NCI-H69 (cell line): ENCODE measurements around the gene CDC42BPG.

Experiments
- DNase-seq: peaks from one replicate; lab custom pipeline; 2025; lab: John Stamatoyannopoulos, UW

CDC42BPG gene

DNA sequence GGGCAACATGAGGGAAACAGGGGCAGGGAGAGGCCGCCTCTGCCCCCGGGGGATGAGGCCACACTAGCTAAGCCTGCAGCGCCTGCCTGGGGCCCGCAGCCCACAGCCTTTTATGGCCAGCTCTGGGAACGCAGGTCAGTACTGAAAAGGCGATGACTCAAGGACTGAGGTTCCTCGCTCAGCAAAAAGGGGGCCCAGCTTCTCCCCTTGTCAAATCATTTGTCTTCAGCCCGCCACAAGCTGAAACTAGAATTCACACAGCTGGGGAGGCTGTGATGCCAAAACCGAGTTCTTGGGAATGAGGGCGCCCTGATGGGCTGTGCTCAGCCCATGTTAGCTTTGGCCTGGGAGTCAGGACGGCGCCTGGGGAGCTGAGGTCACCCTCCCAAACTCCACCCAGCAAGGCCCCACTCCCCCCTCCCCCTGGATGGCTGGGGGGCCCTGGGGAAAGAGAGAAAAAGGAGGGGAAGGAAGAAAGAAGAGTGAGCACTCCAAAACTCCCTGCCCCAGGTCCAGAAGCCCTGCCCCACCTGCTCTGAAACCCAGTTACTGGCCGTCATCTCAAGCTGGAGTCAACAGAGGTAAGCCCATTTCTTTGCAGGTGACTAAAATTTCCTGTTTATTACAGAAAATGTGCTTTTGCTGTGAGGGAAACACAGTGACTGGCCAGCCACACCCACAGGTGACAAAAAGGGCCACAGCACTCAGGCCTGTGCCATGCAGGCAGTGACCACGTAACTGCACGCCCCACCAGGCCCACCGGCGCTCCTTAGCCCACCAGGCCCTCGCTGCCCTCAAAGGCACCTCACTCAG, 20.2 kb upstream of the CDC42BPG start:
- DNase-seq: no peak

DNA sequence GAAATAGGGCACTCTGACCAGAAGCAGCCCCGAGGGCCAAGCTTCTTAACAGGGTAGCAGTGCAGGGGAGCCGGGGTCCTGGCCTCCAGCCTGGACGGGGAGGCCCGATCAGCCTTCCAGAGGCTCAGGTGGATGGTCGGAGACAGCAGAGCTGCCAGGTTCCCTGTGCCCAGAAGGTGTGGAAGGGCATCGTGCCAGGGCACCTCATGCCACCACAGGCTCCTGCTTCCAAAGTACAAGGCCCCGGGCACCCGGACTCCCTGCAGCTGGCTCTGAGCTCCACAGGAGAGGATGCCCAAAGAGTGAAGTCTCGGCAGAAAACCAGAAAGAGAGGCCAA, 19.7 kb upstream of the CDC42BPG start:
- DNase-seq: no peak

DNA sequence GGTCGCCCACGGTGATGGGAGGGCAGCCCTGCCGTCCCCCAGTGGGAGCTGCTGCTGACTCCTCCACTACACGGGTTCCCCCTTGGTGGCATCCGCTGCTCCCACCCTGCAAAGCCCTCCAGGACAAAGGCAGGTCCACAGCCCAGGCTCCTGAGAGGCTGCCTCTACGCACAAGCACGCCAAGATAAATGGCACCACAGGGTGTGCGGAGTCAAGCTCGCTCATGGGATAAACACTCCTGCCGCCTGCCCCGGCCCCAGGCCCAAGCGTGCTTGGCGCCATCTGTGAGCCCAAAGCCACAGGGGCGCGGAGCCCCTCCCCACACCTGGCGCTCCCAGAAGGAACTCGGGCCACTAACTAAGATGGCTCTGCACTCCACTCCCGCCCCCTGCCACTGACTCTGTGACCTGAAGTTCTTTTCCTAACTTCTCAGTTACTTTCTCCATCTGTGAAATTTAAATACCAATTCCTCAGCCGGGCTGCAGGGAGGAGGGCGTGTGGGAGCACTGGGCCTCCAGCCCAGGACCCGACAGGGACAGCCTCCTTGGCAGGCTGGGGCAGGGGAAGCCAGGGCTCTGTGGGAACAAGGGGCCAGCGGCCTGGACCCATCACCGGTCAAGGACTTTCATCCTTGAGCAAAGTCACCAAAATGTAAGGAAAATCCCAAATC, 19.1 kb upstream of the CDC42BPG start:
- peak; percentile 26 for DNase-seq

- DNase-seq: no peak
Measured at GRCh38 chr11:64862987-64863390, 18.5 kb upstream of the CDC42BPG start.

- no peak for DNase-seq
Measured at GRCh38 chr11:64861227-64861975, 16.9 kb upstream of the CDC42BPG start.

- no peak for DNase-seq
Measured at GRCh38 chr11:64859542-64860414, 15.3 kb upstream of the CDC42BPG start.

- no peak for DNase-seq
Measured at GRCh38 chr11:64858467-64859263, 14.2 kb upstream of the CDC42BPG start.

DNA sequence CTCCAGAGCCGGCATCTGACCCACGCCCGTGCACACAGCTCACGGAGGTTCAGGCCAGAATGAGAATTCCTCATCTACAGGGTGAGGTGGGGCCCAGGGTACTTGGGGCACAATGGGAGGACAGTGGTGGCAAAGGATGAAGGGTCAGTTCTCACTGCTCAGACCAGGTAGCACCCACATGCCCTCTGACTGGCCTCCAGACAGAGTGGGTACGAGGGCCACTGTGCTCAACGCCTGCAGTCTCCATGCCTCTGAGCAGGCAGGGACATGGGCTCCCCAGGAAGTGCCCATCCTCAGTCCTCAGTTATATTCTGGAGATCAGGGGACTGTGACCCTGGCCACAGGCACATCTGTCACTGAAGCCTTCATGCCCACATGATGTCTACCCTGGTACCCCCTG, 13.0 kb upstream of the CDC42BPG start:
- no peak for DNase-seq

DNA sequence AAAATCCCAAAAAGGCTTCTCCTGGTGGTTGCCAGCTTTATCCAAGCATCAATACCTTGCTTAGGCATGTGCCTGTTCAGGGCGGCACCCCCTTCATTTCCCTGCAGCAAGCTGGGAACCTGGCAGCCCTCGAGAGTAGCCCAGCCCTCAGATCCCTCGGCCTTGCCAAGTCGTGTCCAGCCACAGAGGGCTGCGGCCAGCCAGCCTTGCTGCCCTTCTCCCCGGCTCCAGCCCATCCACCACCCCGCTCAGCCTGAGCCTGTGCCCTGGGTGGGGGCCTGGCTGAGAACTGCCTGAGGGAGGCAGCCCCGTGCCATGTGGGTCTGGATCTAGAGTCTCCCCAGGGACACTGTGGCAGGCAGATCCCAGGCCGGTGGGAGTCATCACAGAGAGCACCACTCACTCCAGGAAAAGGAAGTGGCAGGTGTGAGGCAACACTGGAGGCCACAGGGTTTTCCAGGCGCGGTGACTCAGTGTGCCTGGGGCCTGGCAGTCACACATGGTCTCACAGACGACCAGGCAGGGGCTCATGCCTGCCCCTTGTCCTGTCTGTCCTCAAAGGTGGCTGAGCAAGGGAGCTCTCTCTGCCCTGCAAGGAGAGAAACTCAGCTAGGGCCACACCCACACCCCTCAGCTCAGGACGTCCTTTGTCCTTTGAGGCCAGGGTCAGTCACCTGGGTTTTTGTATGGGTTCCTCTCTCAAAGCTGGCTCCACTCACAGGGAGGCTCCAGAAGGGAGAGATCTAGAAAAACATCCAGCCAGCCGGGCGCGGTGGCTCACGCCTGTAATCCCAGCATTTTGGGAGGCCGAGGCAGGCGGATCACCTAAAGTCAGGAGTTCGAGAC, 12.2 kb upstream of the CDC42BPG start:
- peak; percentile 17 for DNase-seq

DNA sequence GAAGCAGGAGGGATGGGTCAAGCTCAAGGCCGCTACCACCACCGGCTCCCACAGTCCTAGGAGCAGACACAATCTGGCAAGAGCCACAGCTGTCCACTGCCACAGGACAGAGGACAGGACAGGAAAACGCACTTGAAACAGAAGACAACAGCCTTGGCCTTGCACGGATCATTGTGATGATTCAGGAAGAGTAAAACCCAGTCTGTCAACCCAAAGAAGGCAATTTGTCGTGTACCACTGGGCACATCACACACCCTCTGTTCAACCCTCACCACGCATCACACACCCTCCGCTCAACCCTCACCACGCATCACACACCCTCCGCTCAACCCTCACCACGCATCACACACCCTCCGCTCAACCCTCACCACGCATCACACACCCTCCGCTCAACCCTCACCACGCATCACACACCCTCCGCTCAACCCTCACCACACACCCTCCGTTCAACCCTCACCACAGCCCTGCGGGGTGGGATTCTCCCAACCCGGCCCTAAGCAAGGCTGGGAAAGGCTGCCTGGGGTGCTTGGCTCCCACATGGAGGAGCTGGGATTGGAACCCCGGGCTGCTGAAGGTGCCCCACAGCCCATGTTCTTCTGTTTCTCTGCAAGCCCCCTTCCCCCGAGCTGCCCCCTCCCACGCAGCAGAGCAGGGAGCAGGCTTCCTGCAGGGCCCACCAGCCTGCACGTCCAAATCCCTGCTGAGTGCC, 11.3 kb upstream of the CDC42BPG start:
- no peak for DNase-seq

DNA sequence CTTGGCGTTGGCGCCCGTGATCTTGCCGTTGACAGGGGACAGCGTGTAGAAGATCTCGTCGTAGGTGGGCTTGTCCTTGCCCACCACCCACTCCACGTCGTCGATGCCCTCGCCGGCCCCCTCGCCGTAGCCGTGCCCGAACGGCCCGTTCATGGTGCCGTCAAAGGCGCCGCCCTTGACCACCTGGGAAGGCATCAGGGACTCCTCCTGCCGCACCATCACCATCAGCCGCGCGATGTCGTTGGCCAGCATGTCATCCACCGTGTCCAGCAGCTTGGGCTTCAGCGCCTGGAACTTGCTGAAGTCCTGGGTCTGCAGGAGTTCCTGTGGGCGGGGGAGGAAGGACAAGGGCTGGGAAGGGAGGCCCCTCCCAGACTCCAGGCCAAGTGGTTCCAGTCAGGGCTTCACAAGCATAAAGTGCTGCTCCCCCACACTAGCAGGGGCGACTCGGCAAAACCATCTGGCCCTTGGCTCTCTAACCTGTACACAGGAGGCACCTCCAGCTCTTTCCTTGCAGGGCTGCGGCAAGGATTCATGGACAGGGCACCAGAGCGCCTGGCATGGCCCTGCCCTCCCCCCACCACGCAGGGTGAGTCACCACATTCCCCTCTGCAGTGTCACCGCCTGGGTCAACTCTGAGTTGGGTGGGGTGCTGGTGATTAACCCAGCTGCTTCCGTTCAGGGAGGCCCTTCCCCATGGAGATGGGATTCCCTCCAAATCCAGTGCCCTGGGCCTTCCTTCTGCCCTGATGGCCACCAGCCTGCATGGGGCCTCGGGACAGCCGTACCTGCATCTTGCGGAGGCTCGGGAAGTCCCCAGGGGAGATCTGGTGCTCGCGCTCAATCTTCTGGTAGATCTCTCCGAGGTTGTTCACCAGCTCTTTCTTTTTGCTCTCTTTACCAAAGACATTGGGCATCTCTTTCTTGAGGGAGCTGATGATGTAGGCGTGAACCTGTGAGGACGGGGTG, 10.4 kb upstream of the CDC42BPG start:
- no peak for DNase-seq

DNA sequence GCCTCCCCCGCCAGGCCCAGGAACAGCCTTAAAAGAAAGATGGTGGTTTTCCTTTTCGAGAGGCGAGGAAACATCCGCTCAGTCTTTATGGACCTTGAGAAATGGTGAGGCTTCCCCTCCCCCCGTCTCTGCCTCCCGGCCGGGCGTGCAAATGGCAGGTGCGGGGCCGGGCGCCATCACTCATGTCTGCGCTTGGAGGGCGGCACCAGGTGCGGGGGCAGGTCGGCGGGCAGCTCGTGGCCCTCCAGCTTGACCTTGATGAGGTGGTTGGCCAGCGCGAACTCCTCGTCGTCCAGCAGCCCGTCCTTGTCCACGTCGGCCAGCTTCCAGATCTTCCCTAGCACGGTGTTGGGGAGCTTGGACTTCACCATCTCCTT, 9.7 kb upstream of the CDC42BPG start:
- DNase-seq: no peak

DNA sequence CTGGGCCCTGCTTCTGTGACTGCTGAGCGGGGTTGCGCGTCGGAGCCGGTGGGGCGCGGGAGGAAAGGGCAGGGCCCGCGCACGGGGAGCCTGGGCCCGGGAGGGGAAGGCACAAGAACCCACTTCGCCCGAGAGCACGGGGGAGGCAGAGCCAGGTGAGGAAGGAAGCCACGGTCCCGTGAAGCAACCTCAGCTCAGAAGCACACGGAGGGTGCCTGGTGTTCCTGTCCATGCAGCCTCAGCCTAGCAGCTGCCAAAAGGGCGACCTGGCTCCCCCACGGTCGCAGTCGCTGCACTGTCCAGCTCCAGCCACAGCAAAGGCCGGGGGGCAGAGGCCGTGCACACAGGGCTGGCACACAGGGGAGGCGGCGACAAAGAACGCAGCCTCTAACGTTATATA, 9.3 kb upstream of the CDC42BPG start:
- DNase-seq: no peak

DNA sequence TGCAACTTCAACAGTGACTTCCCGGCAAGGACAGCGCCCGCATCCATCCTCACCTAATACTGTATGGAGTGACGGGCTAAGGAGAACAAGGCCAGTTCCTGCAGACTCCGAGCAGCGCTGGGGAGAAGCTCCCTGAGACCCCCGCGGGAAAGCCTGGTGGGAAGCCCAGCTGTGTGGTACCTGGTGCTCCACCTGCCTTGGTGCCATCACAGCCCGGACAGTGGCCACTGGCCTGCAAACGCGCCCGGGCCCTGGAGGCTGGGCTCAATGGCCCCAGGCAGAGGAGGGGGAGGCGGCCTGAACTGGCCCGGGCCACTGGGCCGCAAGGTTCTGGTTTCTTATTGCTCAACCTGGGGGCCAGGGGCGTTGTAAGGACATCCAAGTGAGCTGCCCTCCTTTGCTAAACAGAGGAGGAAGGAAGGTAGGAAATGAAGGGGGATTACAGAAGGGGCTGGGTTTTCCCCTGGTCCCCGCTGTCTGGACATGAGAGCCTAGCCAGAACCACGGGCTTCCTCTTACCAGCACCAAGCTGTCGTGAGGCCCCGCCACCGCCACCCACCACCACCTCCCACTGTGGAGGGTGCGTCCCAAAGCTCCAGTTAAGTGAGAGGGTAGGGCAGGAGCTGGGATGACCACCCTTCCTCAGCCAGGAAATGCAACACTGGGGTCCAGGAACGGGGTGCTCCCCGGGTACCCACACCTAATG, 8.5 kb upstream of the CDC42BPG start:
- no peak for DNase-seq

- DNase-seq: no peak
Measured at GRCh38 chr11:64851831-64852351, 7.4 kb upstream of the CDC42BPG start.

- peak; percentile 43 for DNase-seq
Measured at GRCh38 chr11:64850979-64851567, 6.6 kb upstream of the CDC42BPG start.
